Measurements from ENCODE around the gene AUH.

DNA sequence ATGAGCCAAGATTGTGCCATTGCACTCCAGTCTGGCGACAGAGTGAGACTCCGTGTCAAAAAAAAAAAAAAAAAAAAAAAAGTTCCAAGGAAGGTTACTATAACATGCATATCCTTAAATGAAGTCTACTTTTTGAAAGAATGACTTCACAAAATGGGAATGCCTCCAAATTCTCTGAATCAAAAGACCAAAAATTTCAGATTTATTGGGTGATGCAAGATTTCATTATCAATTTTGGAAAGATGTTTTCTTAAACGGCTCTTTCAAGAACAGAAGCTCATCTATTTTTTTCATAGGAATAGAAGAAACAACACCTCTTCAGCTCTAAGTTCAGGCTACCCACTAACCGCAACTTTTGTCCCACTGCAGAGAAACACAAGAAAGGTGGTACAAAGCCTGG, 69.9 kb downstream of the AUH start:
- TF ChIP-seq EZH2 (IDR thresholded peaks at IDR 0.05; ENCODE audit: insufficient read depth, poor library complexity, severe bottlenecking) (no peak), EZH2phosphoT487 (IDR thresholded peaks at IDR 0.05; ENCODE audit: insufficient read depth, low read depth) (no peak)
